ENCODE data around the gene ASB2. TPM values are rescaled to one million over a fixed set of nuclear protein-coding genes. Genes with fewer than 3 reads are reported as not detected.
A peak's percentile ranks its signal among the peaks of the same experiment; 100 is the strongest.

Gene ASB2
- total RNA-seq, 2 experiments from 2014 or later = 93.9 to 99.3 TPM

GRCh38 chr14:93958567-93959238 lies 17.7 kb downstream of the ASB2 start:
- Mint-ChIP-seq H3K27me3 (no peaks in the 10 kb centered on the region), H3K4me3 (peak overlapping the region; percentile 75), H3K4me1 (peaks cover 96% of the 10 kb centered on the region), H3K9me3 (no peaks in the 10 kb centered on the region), H3K36me3 (ENCODE audit: low read depth) (peaks cover 45% of the 10 kb centered on the region), H3K27ac (peak overlapping the region; percentile 99)
- DNase-seq = no peak
- CTCF ChIA-PET = interaction anchor here (0.9 to 13.3 kb wide), 10 partner anchors 12 to 843 kb away, joined by 3 to 156 read pairs (median 4); partner anchors contain the start of gene ASB2
- POLR2A ChIA-PET = interaction anchor here (0.9 to 12.1 kb wide), 13 partner anchors 9 to 170 kb away, joined by 3 to 616 read pairs (median 4); partner anchors contain the start of genes ASB2, DDX24, IFI27L1 and OTUB2

GRCh38 chr14:93957751-93958566 lies 18.4 kb downstream of the ASB2 start:
- POLR2A ChIA-PET = interaction anchor here (1.0 to 12.1 kb wide), 11 partner anchors 8 to 170 kb away, joined by 3 to 616 read pairs (median 4); partner anchors contain the start of genes ASB2 and OTUB2
- Mint-ChIP-seq H3K27ac (peak overlapping the region; percentile 99), H3K9me3 (no peaks in the 10 kb centered on the region), H3K4me3 (peak overlapping the region; percentile 91), H3K4me1 (peaks cover 96% of the 10 kb centered on the region), H3K36me3 (ENCODE audit: low read depth) (peaks cover 49% of the 10 kb centered on the region), H3K27me3 (no peaks in the 10 kb centered on the region)
- CTCF ChIA-PET = interaction anchor here (0.5 to 13.3 kb wide), 8 partner anchors 12 to 843 kb away, joined by 3 to 156 read pairs (median 4); no protein-coding TSS in a partner anchor
- no peak for DNase-seq

GRCh38 chr14:93957333-93957710 lies 19.0 kb downstream of the ASB2 start:
- Mint-ChIP-seq H3K27ac (peak overlapping the region; percentile 99), H3K36me3 (ENCODE audit: low read depth) (peaks cover 55% of the 10 kb centered on the region), H3K27me3 (no peaks in the 10 kb centered on the region), H3K9me3 (no peaks in the 10 kb centered on the region), H3K4me1 (peaks cover 96% of the 10 kb centered on the region), H3K4me3 (peak overlapping the region; percentile 91)
- POLR2A ChIA-PET = interaction anchor here (3.1 to 12.1 kb wide), 4 partner anchors 11 to 43 kb away, joined by 18 to 616 read pairs (median 20); partner anchors contain the start of gene ASB2
- DNase-seq = no peak
- CTCF ChIA-PET = interaction anchor here (0.5 to 13.3 kb wide), 3 partner anchors 13 to 777 kb away, joined by 3 to 156 read pairs (median 88); no protein-coding TSS in a partner anchor

DNA sequence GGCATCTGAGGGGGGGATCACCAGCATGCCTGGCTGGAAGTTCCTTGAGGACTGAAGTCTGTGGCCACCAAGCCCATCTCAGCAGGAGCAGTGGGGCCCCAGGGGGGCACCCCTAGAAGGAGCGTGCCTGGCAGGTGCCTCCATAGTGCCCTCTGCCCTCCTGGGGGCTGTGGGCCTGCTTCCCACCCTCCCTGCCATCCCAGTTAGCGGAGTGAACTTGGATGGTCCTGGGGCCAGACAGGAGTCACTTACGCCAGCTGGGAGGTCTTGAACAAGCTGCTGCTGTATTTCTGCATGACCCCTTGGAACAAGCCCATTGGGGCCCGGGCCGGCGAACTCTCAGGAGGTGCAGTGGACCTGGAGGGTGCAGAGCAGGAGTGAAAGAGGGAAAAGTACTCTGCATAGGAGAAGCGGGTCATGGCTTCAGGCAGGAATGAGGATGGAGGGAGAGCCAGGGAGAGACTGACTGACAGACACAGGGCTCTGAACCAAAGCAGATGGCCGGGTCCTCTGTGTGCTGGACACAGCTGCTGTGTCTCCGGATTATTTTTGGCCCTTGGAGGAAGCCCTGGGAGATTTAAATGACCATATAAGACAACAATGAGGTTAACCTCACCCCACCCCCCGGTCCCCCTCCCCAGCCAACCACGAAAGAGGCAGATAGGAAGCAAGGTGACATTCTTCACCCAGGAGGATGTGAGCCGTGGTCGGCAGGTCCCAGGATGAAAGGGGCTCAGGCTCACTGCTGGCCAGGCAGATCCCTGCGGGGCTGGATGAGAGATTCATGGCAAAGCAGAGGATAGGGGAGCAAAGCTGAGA lies 19.6 kb downstream of the ASB2 start:
- Mint-ChIP-seq H3K36me3 (ENCODE audit: low read depth) (peaks cover 59% of the 10 kb centered on the region), H3K4me1 (peaks cover 98% of the 10 kb centered on the region), H3K4me3 (peak overlapping the region; percentile 91), H3K9me3 (no peaks in the 10 kb centered on the region), H3K27me3 (no peaks in the 10 kb centered on the region), H3K27ac (peak overlapping the region; percentile 99)
- peak; percentile 47 for DNase-seq
- POLR2A ChIA-PET = interaction anchor here (2.3 to 12.1 kb wide), 6 partner anchors 8 to 44 kb away, joined by 10 to 616 read pairs (median 20); partner anchors contain the start of gene ASB2
- CTCF ChIA-PET = interaction anchor here (0.5 to 13.3 kb wide), 7 partner anchors 9 to 777 kb away, joined by 3 to 156 read pairs (median 3); no protein-coding TSS in a partner anchor

- peak overlapping the region; percentile 91 for H3K4me3 Mint-ChIP-seq
- peak overlapping the region; percentile 99 for H3K27ac Mint-ChIP-seq
- peaks cover 58% of the 10 kb centered on the region for H3K36me3 Mint-ChIP-seq (ENCODE audit: low read depth)
- H3K27me3 Mint-ChIP-seq = no peaks in the 10 kb centered on the region
- ChIA-PET POLR2A (interaction anchor here (1.1 to 12.1 kb wide), 13 partner anchors 9 to 219 kb away, joined by 3 to 616 read pairs (median 9); partner anchors contain the start of genes ASB2, DDX24 and IFI27L1), CTCF (interaction anchor here (0.6 to 13.3 kb wide), 10 partner anchors 9 to 45 kb away, joined by 3 to 156 read pairs (median 4); partner anchors contain the start of gene CCDC197)
- peaks cover 98% of the 10 kb centered on the region for H3K4me1 Mint-ChIP-seq
- no peaks in the 10 kb centered on the region for H3K9me3 Mint-ChIP-seq
- DNase-seq = no peak
These were observed 20.4 kb downstream of the ASB2 start for GRCh38 chr14:93955850-93956481.

DNA sequence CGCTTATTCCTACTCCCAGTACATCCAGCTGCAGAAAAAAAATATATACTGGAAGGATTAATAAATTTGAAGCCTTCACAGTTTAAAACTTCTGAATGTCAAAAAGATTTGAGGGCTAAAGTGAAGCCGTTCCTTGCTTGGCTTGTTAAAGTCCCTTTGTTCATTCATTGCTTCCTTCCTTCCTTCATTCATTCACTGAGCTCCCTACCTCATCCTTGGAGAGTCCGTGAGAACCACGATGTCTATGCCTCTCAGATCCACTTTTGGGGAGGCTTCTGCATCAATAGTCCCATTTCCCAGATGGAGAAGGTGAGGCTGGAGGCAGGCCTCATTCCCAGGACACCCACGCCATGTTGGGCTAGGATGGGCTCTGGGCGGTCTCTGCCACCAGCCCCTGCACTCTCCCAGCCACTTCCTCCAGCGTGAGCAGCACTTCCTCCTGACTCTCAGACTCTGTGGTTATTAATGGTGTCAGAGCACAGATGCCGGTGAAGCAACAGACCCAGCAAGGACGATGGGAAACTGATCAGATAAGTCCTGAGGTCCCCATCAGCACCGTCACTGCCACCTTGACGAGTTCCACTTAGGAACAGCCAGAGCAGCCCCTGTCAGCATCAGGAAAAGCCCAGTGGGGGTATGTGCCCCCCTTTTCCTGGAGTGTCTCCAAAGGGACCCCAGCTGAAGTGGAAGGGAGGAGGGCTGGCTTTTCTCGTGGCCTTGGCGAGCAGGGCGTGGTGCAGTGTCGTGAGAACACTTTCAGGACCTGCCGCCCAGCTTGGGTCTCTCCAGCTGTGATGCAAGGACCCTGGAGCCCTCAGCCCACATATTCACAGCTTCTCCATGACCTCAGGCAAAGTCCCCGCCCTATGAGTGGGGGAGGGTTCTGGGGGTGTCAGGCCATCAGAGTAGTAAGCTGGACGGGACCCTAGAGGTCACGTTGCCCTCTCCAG lies 21.2 kb downstream of the ASB2 start:
- no peaks in the 10 kb centered on the region for H3K27me3 Mint-ChIP-seq
- POLR2A ChIA-PET = interaction anchor here (0.6 to 12.1 kb wide), 15 partner anchors 8 to 220 kb away, joined by 3 to 616 read pairs (median 6); partner anchors contain the start of genes ASB2, CCDC197, DDX24 and IFI27L1
- H3K4me3 Mint-ChIP-seq = peak overlapping the region; percentile 91
- no peaks in the 10 kb centered on the region for H3K9me3 Mint-ChIP-seq
- H3K36me3 Mint-ChIP-seq (ENCODE audit: low read depth) = peaks cover 64% of the 10 kb centered on the region
- peaks cover 98% of the 10 kb centered on the region for H3K4me1 Mint-ChIP-seq
- DNase-seq = peak; percentile 78
- peak overlapping the region; percentile 99 for H3K27ac Mint-ChIP-seq
- CTCF ChIA-PET = interaction anchor here (1.1 to 13.3 kb wide), 8 partner anchors 12 to 46 kb away, joined by 3 to 156 read pairs (median 6); partner anchors contain the start of gene CCDC197

- DNase-seq = no peak
- Mint-ChIP-seq H3K9me3 (no peaks in the 10 kb centered on the region), H3K4me3 (peak overlapping the region; percentile 91), H3K4me1 (peaks cover 91% of the 10 kb centered on the region), H3K36me3 (ENCODE audit: low read depth) (peaks cover 68% of the 10 kb centered on the region), H3K27me3 (no peaks in the 10 kb centered on the region), H3K27ac (peak overlapping the region; percentile 99)
- POLR2A ChIA-PET = interaction anchor here (0.6 to 12.1 kb wide), 13 partner anchors 8 to 220 kb away, joined by 3 to 616 read pairs (median 6); partner anchors contain the start of genes ASB2, CCDC197, DDX24 and IFI27L1
- CTCF ChIA-PET = interaction anchor here (1.4 to 13.3 kb wide), 6 partner anchors 12 to 47 kb away, joined by 4 to 156 read pairs (median 8); partner anchors contain the start of gene CCDC197
These were observed 21.9 kb downstream of the ASB2 start for GRCh38 chr14:93954516-93954830.

GRCh38 chr14:93953739-93954515 lies 22.4 kb downstream of the ASB2 start:
- peak overlapping the region; percentile 99 for H3K27ac Mint-ChIP-seq
- peaks cover 69% of the 10 kb centered on the region for H3K36me3 Mint-ChIP-seq (ENCODE audit: low read depth)
- peak overlapping the region; percentile 91 for H3K4me3 Mint-ChIP-seq
- H3K27me3 Mint-ChIP-seq = no peaks in the 10 kb centered on the region
- ChIA-PET CTCF (interaction anchor here (2.4 to 13.3 kb wide), 3 partner anchors 9 to 17 kb away, joined by 8 to 156 read pairs (median 66); no protein-coding TSS in a partner anchor), POLR2A (interaction anchor here (0.5 to 12.1 kb wide), 15 partner anchors 9 to 1153 kb away, joined by 3 to 616 read pairs (median 6); partner anchors contain the start of genes ASB2, DDX24 and IFI27L1)
- DNase-seq = no peak
- peaks cover 86% of the 10 kb centered on the region for H3K4me1 Mint-ChIP-seq
- H3K9me3 Mint-ChIP-seq = no peaks in the 10 kb centered on the region

DNA sequence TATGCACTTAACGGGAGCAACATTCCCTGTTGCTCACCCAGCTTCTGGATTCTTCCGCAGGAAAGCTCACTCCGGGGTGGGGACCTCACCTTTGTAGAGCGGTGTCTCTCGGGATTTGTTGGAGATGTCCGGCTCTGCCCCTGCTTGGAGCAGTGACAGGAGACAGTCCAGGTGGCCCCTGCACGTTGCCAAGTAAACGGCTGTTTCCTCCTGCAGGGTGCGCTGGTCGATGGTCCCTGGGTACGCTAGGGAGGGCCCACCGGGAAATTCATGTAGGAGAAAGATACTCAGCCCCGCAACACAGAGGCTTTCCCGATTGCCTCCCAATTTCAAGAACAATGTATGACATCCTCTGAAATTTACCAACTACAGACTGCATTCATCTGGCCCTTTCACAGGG lies 23.1 kb downstream of the ASB2 start:
- Mint-ChIP-seq H3K4me1 (peaks cover 83% of the 10 kb centered on the region), H3K4me3 (peak overlapping the region; percentile 91), H3K9me3 (no peaks in the 10 kb centered on the region), H3K27me3 (no peaks in the 10 kb centered on the region), H3K27ac (peak overlapping the region; percentile 99), H3K36me3 (ENCODE audit: low read depth) (peaks cover 74% of the 10 kb centered on the region)
- ChIA-PET POLR2A (interaction anchor here (0.5 to 3.8 kb wide), 13 partner anchors 8 to 1154 kb away, joined by 3 to 20 read pairs (median 4); no protein-coding TSS in a partner anchor), CTCF (interaction anchor here (1.2 to 13.3 kb wide), 5 partner anchors 10 to 30 kb away, joined by 3 to 156 read pairs (median 8); no protein-coding TSS in a partner anchor)
- DNase-seq = no peak

DNA sequence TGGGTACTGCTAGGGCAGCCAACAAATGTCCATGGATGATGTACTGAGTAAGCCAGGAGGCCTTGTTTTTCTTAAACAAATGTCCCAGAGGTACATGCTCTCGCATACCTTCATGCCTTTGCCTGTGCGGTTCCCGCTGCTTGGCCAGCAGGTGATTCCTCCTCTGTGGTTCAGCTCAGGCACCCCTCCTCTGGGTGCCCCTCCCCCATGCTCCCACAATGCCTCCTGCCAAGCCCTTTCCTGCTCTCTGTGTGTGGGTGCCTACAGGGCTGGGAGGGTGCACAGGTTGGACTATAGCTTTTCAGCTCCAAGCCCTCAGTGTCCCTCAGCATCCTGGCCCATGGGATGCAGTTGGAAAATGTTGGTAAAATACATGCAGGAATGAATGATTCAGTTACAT lies 23.5 kb downstream of the ASB2 start:
- DNase-seq = no peak
- Mint-ChIP-seq H3K27ac (peak overlapping the region; percentile 45), H3K4me1 (peaks cover 79% of the 10 kb centered on the region), H3K36me3 (ENCODE audit: low read depth) (peaks cover 74% of the 10 kb centered on the region), H3K27me3 (no peaks in the 10 kb centered on the region), H3K4me3 (peak overlapping the region; percentile 91), H3K9me3 (no peaks in the 10 kb centered on the region)
- ChIA-PET CTCF (interaction anchor here (0.6 to 13.3 kb wide), 6 partner anchors 9 to 30 kb away, joined by 3 to 156 read pairs (median 6); no protein-coding TSS in a partner anchor), POLR2A (interaction anchor here (1.1 to 3.8 kb wide), 11 partner anchors 8 to 75 kb away, joined by 3 to 20 read pairs (median 6); no protein-coding TSS in a partner anchor)
